HG03521 (cell line): Measurements from ENCODE around the gene HDAC4.

Source experiments
- ATAC-seq: cut with Tn5 transposase; IDR thresholded peaks from one replicate; pipeline ENCODE4 v1.9.1; 2021; ENCODE audit warnings: mild to moderate bottlenecking, moderate library complexity; ENCODE audit not compliant: unreplicated experiment

Gene HDAC4

GRCh38 chr2:239008677-239009588, 391.9 kb downstream of the HDAC4 start:
- no peak for ATAC-seq

DNA sequence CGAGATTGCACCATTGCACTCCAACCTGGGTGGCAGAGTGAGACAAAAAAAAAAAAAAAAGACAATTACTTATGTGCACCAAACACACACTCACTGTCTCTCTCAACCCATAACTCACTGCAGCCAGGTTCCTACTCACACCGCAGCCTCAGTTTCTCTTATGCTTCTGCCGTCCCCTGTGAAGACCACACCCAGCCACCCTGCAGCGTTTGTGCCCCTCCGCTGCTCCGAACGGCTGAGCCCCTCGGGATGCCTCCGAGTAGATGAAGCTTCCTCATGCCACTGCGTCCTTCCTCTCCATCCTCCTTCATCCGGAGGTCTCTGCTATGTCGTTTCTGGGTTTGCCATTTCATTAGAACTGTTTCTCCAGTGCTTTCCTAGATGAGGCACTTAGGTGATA, 392.8 kb downstream of the HDAC4 start:
- no peak for ATAC-seq

- ATAC-seq = no peak
Observed at GRCh38 chr2:239006622-239007285, 394.1 kb downstream of the HDAC4 start.

GRCh38 chr2:239005586-239005985, 395.2 kb downstream of the HDAC4 start:
- ATAC-seq = no peak

DNA sequence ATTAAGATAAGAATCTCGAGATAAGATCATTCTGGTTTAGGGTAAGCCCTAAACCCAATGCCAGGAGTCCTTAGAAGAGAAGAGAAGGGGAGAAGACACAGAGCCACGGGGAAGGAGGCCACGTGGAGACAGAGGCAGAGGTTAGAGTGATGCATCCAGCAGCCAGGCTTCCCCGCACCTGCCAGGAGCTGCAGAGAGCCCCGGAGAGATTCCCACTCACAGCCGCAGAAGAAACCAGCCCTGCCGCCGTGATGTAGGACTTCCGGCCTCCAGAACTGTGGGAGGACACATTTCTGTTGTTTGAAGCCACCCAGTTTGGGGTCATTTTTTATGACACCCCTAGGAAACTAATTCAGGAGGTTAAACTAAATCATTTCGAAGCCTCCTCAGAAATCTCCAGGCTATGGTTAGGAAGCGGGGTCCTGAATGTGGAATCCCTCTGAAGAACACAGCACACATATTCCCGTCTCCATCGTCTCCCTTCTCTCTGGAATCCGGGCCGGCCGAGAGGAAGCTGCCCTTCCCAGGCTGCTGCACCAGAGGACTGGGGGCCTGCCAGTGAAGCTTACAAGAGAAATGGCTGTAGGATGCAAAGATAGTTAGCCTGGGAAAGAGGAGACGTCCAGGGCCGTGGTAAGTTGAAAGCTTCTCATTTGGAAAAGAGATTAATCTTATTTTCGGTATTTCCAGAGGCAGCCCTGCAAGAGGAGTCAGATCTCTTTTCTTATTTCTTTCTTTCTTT, 396.4 kb downstream of the HDAC4 start:
- no peak for ATAC-seq

- no peak for ATAC-seq
Observed at GRCh38 chr2:239003624-239004273, 397.1 kb downstream of the HDAC4 start.

- no peak for ATAC-seq
Observed at GRCh38 chr2:239002954-239003623, 397.7 kb downstream of the HDAC4 start.

DNA sequence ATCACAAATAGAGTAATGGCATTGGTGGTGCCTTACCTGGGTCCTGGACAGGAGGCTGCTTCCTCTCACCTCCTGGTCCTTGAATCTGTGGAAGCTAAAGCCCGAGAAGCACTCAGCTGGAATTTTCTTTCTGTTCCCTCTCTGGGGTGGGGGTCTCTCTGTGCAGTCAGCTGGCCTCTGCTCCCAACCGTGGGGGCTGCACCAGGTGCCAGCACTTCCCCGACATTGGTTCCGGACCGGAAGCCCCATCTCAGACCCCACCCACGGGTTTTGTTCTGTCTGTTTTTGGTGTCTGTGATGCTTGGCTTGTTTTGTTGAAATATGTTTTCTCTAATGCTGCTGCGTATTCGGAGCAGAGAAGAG, 398.2 kb downstream of the HDAC4 start:
- ATAC-seq = no peak

DNA sequence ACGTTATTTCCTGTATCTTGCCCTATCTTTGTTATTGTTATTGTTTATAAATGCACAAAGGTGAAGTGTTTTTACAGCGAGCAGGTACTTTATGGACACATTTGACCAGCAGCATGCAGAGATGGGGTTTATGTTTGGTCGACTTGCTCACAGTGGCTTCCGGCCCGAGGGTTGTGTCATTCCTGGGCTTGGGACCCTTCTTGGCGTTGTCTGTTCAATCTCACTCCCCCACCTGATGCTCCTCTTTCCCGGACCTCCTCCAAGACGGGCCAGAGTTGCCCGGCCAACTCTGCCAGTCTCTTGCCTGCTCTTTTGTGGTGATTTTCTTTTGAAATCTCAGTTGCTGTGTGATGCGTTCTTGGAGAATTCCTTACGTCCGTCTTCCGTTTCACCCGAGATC, 399.0 kb downstream of the HDAC4 start:
- ATAC-seq = no peak

DNA sequence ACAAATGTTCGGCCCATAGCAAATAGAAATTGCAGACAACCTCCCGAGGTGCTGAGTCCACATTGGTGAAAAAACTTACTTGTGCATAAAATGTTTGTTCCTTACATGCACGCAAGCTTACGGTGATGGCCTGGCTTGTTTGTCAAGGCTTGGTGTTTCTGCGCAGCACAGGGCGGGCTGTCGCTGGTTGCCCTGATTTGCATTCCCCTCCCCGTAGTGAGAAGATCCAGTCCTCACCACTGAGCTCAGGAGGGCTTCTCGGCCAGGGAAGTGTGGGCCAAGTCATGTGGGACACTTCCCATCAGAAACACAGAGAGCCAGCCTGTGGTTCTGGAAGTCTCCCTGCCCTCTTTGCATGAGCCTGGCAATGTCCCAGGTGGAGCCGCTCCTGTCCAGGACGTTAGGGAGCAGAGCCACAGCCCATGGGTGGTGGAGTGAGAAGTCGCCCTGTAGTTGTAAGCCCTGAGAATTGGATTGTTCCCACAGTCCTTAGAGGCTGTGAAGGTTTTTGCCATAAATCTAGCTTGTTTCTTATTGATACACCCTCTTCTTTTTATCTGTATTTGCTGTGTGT, 400.2 kb downstream of the HDAC4 start:
- ATAC-seq = no peak

GRCh38 chr2:239000089-239000488, 400.7 kb downstream of the HDAC4 start:
- no peak for ATAC-seq

DNA sequence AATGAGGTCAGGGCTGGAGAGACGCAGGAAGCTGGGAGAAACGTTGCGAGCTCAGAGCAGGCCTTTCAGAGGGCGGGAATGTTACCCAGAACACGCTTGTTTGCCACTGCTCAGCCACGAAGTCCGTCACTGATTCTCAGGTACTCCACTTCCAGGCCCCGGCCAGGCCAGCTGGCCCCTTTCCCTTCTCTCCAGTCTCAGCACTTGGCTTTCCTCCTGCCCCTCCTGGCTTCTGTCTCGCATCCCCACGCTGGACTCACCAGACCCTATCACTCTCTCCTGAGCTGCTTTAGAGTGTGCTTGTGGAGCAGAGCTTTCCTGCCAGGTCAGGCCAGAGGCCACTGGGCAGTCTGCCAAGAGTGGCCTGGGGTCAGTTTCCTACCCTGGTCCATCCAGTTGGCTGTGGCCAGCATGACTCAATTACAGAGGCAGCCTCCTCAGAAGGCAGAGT, 401.5 kb downstream of the HDAC4 start:
- ATAC-seq = no peak

DNA sequence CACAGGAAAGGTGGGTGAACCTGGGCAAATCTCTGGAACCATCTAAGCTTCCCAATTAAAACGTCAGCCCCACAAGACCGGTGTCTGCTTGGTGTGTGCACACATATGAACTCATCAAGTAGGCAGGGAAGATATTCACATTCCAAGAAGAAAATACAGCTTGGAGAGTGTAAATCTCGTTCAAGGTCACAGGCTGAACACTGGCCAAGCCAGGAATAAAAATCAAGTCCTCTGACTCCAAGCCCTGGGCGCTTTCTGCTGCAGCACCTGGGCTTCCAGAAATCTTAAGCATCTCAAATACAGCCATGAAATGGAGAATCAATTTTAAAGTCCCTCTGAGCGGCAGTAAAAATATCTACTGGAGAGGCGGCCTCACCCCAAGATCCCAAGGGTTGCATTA, 402.0 kb downstream of the HDAC4 start:
- no peak for ATAC-seq
